IPS-20b (cell line): ENCODE data around the gene KPNA2.
"Not testable (repeated sequence)": the region's sequence is repeated elsewhere in the genome, so short reads cannot be mapped to it uniquely, and the experiment has no call there.

Source experiments
- H3K27ac ChIP-seq: one replicate; pipeline ENCODE4 v1.5.1; 2013; ENCODE audit warnings: low read length
- H3K27me3 ChIP-seq: 2 replicates; pipeline ENCODE4 v1.6.1; 2013; ENCODE audit warnings: mild to moderate bottlenecking, low read length, inconsistent platforms; ENCODE audit not compliant: insufficient read depth
- H3K36me3 ChIP-seq: 2 replicates; pipeline ENCODE4 v1.6.1; 2013; ENCODE audit warnings: low read depth, mild to moderate bottlenecking, inconsistent platforms, low read length, moderate library complexity; ENCODE audit not compliant: insufficient read depth
- H3K4me1 ChIP-seq: 2 replicates; pipeline ENCODE4 v1.6.1; 2013; ENCODE audit warnings: mild to moderate bottlenecking, control low read depth, inconsistent platforms, low read length, moderate library complexity; ENCODE audit not compliant: insufficient read depth
- H3K4me3 ChIP-seq: 2 replicates; pipeline ENCODE4 v1.5.1; 2013; ENCODE audit warnings: mild to moderate bottlenecking, low read length, inconsistent platforms
- H3K9ac ChIP-seq: 2 replicates; pipeline ENCODE4 v1.6.1; 2013; ENCODE audit warnings: low read depth, mild to moderate bottlenecking, inconsistent platforms, low read length, moderate library complexity
- H3K9me3 ChIP-seq: 2 replicates; pipeline ENCODE4 v1.6.1; 2013; ENCODE audit warnings: mild to moderate bottlenecking, low read depth, low read length, inconsistent platforms; ENCODE audit not compliant: insufficient read depth

The KPNA2 gene

GRCh38 chr17:68051321-68052312, 16.1 kb downstream of the KPNA2 start:
- not testable (repeated sequence) for H3K27ac ChIP-seq, H3K4me1 ChIP-seq, H3K9ac ChIP-seq, H3K4me3 ChIP-seq, H3K27me3 ChIP-seq, H3K9me3 ChIP-seq
- H3K36me3 ChIP-seq = peaks cover 12% of the 10 kb centered on the region

GRCh38 chr17:68052810-68053209, 17.3 kb downstream of the KPNA2 start:
- Histone ChIP-seq H3K9me3 (no peaks in the 10 kb centered on the region), H3K9ac (no peak overlapping the region), H3K27ac (no peak overlapping the region), H3K4me3 (no peak overlapping the region), H3K4me1 (no peaks in the 10 kb centered on the region), H3K36me3 (peaks cover under 1% of the 10 kb centered on the region; the same call in 1 of the 2 replicates), H3K27me3 (no peaks in the 10 kb centered on the region)

GRCh38 chr17:68053231-68054013, 17.9 kb downstream of the KPNA2 start:
- no peak overlapping the region for H3K9ac ChIP-seq
- no peaks in the 10 kb centered on the region for H3K9me3 ChIP-seq
- H3K36me3 ChIP-seq = no peaks in the 10 kb centered on the region
- H3K27me3 ChIP-seq = no peaks in the 10 kb centered on the region
- H3K4me1 ChIP-seq = no peaks in the 10 kb centered on the region
- H3K27ac ChIP-seq = no peak overlapping the region
- no peak overlapping the region for H3K4me3 ChIP-seq

GRCh38 chr17:68054296-68054900, 18.9 kb downstream of the KPNA2 start:
- Histone ChIP-seq H3K36me3 (no peaks in the 10 kb centered on the region), H3K27ac (no peak overlapping the region), H3K27me3 (no peaks in the 10 kb centered on the region), H3K9ac (no peak overlapping the region), H3K4me1 (no peaks in the 10 kb centered on the region), H3K4me3 (no peak overlapping the region), H3K9me3 (no peaks in the 10 kb centered on the region)

- no peak overlapping the region for H3K4me3 ChIP-seq
- no peak overlapping the region for H3K27ac ChIP-seq
- no peaks in the 10 kb centered on the region for H3K27me3 ChIP-seq
- H3K9ac ChIP-seq = no peak overlapping the region
- H3K9me3 ChIP-seq = no peaks in the 10 kb centered on the region
- no peaks in the 10 kb centered on the region for H3K36me3 ChIP-seq
- H3K4me1 ChIP-seq = no peaks in the 10 kb centered on the region
Measured at GRCh38 chr17:68057531-68057952, 22.0 kb downstream of the KPNA2 start.

GRCh38 chr17:68060336-68060735, 24.8 kb downstream of the KPNA2 start:
- Histone ChIP-seq H3K4me1 (no peaks in the 10 kb centered on the region), H3K4me3 (no peak overlapping the region), H3K9ac (no peak overlapping the region), H3K27ac (no peak overlapping the region), H3K36me3 (no peaks in the 10 kb centered on the region), H3K27me3 (no peaks in the 10 kb centered on the region), H3K9me3 (no peaks in the 10 kb centered on the region)

- Histone ChIP-seq H3K27me3 (no peaks in the 10 kb centered on the region), H3K27ac (no peak overlapping the region), H3K9me3 (no peaks in the 10 kb centered on the region), H3K4me3 (no peak overlapping the region), H3K9ac (no peak overlapping the region), H3K36me3 (no peaks in the 10 kb centered on the region), H3K4me1 (no peaks in the 10 kb centered on the region)
Measured at GRCh38 chr17:68061512-68062313, 26.2 kb downstream of the KPNA2 start.

- not testable (repeated sequence) for H3K36me3 ChIP-seq, H3K27me3 ChIP-seq, H3K9me3 ChIP-seq, H3K4me3 ChIP-seq, H3K27ac ChIP-seq, H3K4me1 ChIP-seq, H3K9ac ChIP-seq
Measured at GRCh38 chr17:68065366-68065765, 29.8 kb downstream of the KPNA2 start.

- not testable (repeated sequence) for H3K4me3 ChIP-seq, H3K27me3 ChIP-seq, H3K4me1 ChIP-seq, H3K36me3 ChIP-seq, H3K9ac ChIP-seq, H3K27ac ChIP-seq, H3K9me3 ChIP-seq
Measured at GRCh38 chr17:68068512-68068911, 33.0 kb downstream of the KPNA2 start.

- H3K27ac ChIP-seq, H3K4me3 ChIP-seq, H3K36me3 ChIP-seq, H3K9ac ChIP-seq, H3K27me3 ChIP-seq, H3K9me3 ChIP-seq, H3K4me1 ChIP-seq: not testable (repeated sequence)
Measured at GRCh38 chr17:68070582-68071444, 35.3 kb downstream of the KPNA2 start.
